HCT116 (cell line): ENCODE results near the gene SULT6B1. TPM values are rescaled to one million over a fixed set of nuclear protein-coding genes. Genes with fewer than 3 reads are reported as not detected.

Experiments used
- ATAC-seq: fragments of 200-7000 bp; cut with Tn5 transposase; 2 replicates; pipeline ENCODE4 v1.9.1; 2020; ENCODE audit warnings: mild to moderate bottlenecking, moderate library complexity
- BruUV-seq: library from RNA; stranded (reverse); fragments of 400-500 nt; replicated peaks from 2 replicates; lab custom pipeline; 2021; lab: Mats Ljungman, UMichigan
- CTCF ChIA-PET: fragments of 300-600 bp; sonication (Branson Sonifier 250); formaldehyde crosslinking; loops from one replicate; lab custom pipeline; 2021; ENCODE audit warnings: antibody characterized with exemption; lab: Charles Lee
- POLR2A ChIA-PET: fragments of 300-600, 350-600 bp; sonication (Branson Sonifier 250); formaldehyde crosslinking; loops from one replicate; lab custom pipeline; 2021; ENCODE audit warnings: antibody characterized with exemption; lab: Charles Lee
- RAD21 ChIA-PET, 2 experiments: fragments of 300-600 bp; sonication (Branson Sonifier 250); formaldehyde crosslinking; loops; one replicate each; lab custom pipeline; 2023; ENCODE audit warnings: low total read pairs in 2 of 2; ENCODE audit not compliant: uncharacterized antibody in 2 of 2, unreplicated experiment in 2 of 2, low non-redundant PET in 1 of 2; lab: Charles Lee
- DNase-seq: peaks from one replicate; pipeline ENCODE4 v3.0.0-alpha.2; 2010; ENCODE audit warnings: low read depth, low spot score
- H2AFZ ChIP-seq: fragments of 200-600 bp; shearing (Covaris generic), sonication (generic); 2 replicates; pipeline ENCODE4 v1.6.1; 2017; ENCODE audit warnings: low read depth, mixed run types, mixed read lengths, antibody characterized with exemption, low read length; ENCODE audit not compliant: poor library complexity, severe bottlenecking
- H3K27ac ChIP-seq: 2 replicates; pipeline ENCODE4 v1.5.1; 2012; ENCODE audit warnings: low read depth, low read length
- H3K27me3 ChIP-seq: fragments of 200-600 bp; sonication (generic); 2 replicates; pipeline ENCODE4 v1.6.1; 2016; ENCODE audit warnings: mixed run types, low read length, mixed read lengths; ENCODE audit not compliant: insufficient read depth
- H3K36me3 ChIP-seq, 2 experiments: fragments of 200-500 bp in 1 of 2; fragments of 200-600 bp in 1 of 2; sonication (Bioruptor generic) in 1 of 2; sonication (generic) in 1 of 2; 2 replicates each; pipeline versions ENCODE4 v1.5.1 to v1.6.1; 2014 to 2016; ENCODE audit warnings: low read length in 2 of 2, inconsistent platforms in 1 of 2, mixed read lengths in 1 of 2, mixed run types in 1 of 2; ENCODE audit not compliant: insufficient read depth in 2 of 2, control insufficient read depth in 1 of 2
- H3K4me1 ChIP-seq, 2 experiments: fragments of 200-600 bp in 1 of 2; sonication (generic) in 1 of 2; 2 replicates each; pipeline versions ENCODE4 v1.5.1 to v1.6.1; 2012 to 2017; ENCODE audit warnings: low read length in 2 of 2, inconsistent platforms in 1 of 2, mild to moderate bottlenecking in 1 of 2, mixed read lengths in 1 of 2, mixed run types in 1 of 2, moderate library complexity in 1 of 2; ENCODE audit not compliant: insufficient read depth in 2 of 2, control insufficient read depth in 1 of 2
- H3K4me2 ChIP-seq: fragments of 200-600 bp; sonication (generic); 2 replicates; pipeline ENCODE4 v1.6.1; 2017; ENCODE audit warnings: mixed run types, low read length, mixed read lengths
- H3K4me3 ChIP-seq, 2 experiments: fragments of 200-600 bp in 1 of 2; sonication (generic) in 1 of 2; replicated peaks in 1 of 2; 2 replicates each; pipeline ENCODE4 v1.5.1; 2011 to 2016; ENCODE audit warnings: low read length in 2 of 2, control low read depth in 1 of 2, low read depth in 1 of 2, mild to moderate bottlenecking in 1 of 2, mixed read lengths in 1 of 2, mixed run types in 1 of 2
- H3K79me2 ChIP-seq: fragments of 200-600 bp; sonication (generic); 2 replicates; pipeline ENCODE4 v1.6.1; 2017; ENCODE audit warnings: mild to moderate bottlenecking, mixed run types, low read length, moderate library complexity, mixed read lengths; ENCODE audit not compliant: insufficient read depth
- H3K9ac ChIP-seq: fragments of 200-600 bp; sonication (generic); 2 replicates; pipeline ENCODE4 v1.6.1; 2016; ENCODE audit warnings: low read length, mixed read lengths
- H3K9me2 ChIP-seq: fragments of 200-600 bp; sonication (generic), shearing (Covaris generic); 2 replicates; pipeline ENCODE4 v1.6.1; 2017; ENCODE audit warnings: mixed run types, mild to moderate bottlenecking, moderate library complexity; ENCODE audit not compliant: insufficient read depth
- H3K9me3 ChIP-seq, 2 experiments: fragments of 200-500 bp in 1 of 2; fragments of 200-600 bp in 1 of 2; sonication (Bioruptor generic) in 1 of 2; sonication (generic) in 1 of 2; 2 replicates each; pipeline ENCODE4 v1.6.1; 2014 to 2017; ENCODE audit warnings: low read length in 2 of 2, mixed read lengths in 2 of 2, inconsistent platforms in 1 of 2, low read depth in 1 of 2, mild to moderate bottlenecking in 1 of 2, mixed run types in 1 of 2, moderate library complexity in 1 of 2; ENCODE audit not compliant: control insufficient read depth in 1 of 2, insufficient read depth in 1 of 2
- H4K20me1 ChIP-seq: fragments of 200-600 bp; sonication (generic), shearing (Covaris generic); 2 replicates; pipeline ENCODE4 v1.6.1; 2017; ENCODE audit warnings: mixed run types, mild to moderate bottlenecking, moderate library complexity; ENCODE audit not compliant: insufficient read depth
- CEBPB ChIP-seq: IDR thresholded peaks from 2 replicates; pipeline ENCODE4 v1.6.1; 2012; ENCODE audit warnings: low read depth
- ELF1 ChIP-seq: IDR thresholded peaks from 2 replicates; pipeline ENCODE4 v1.6.1; 2012; ENCODE audit warnings: low read depth, borderline replicate concordance
- EZH2 ChIP-seq: fragments of 200-600 bp; sonication (generic); IDR thresholded peaks from 2 replicates; pipeline ENCODE4 v1.6.1; 2017; ENCODE audit warnings: antibody characterized with exemption, mixed run types
- JUND ChIP-seq: IDR thresholded peaks from 2 replicates; pipeline ENCODE4 v1.6.1; 2012
- POLR2AphosphoS5 ChIP-seq: IDR thresholded peaks from 2 replicates; pipeline ENCODE4 v1.6.1; 2011; ENCODE audit warnings: mild to moderate bottlenecking, low read depth, low read length, moderate library complexity
- RAD21 ChIP-seq: IDR thresholded peaks from 2 replicates; pipeline ENCODE4 v1.6.1; 2012; ENCODE audit warnings: low read depth, mild to moderate bottlenecking
- SP1 ChIP-seq: IDR thresholded peaks from 2 replicates; pipeline ENCODE4 v1.6.1; 2012; ENCODE audit warnings: low read depth
- TCF7L2 ChIP-seq: IDR thresholded peaks from 2 replicates; pipeline ENCODE4 v1.7.0; 2011; ENCODE audit warnings: borderline replicate concordance, inconsistent platforms; ENCODE audit not compliant: insufficient read depth, insufficient read length; ENCODE audit errors: extremely low read depth
- ZBTB33 ChIP-seq: IDR thresholded peaks from 2 replicates; pipeline ENCODE4 v1.6.1; 2011; ENCODE audit warnings: mild to moderate bottlenecking, low read length, moderate library complexity; ENCODE audit not compliant: insufficient replicate concordance; ENCODE audit errors: extremely low read depth
- ZFX ChIP-seq: fragments of 450-650 bp; IDR thresholded peaks from 2 replicates; pipeline ENCODE4 v1.6.1; 2017
- ZNF274 ChIP-seq: fragments of 200-500 bp; sonication (Bioruptor generic); IDR thresholded peaks from 2 replicates; pipeline ENCODE4 v1.6.1; 2014; ENCODE audit warnings: mild to moderate bottlenecking, low read depth, low read length, inconsistent platforms
- intact Hi-C: fragments of 100-400 bp; cut with micrococcal nuclease; formaldehyde crosslinking; loops from 2 replicates; pipeline ENCODE4 v1.10.0; 2022
- total RNA-seq: library from RNA; stranded (reverse); gene quantifications from one replicate; pipeline ENCODE4 v1.2.1, GENCODE V29; 2021; ENCODE audit not compliant: unreplicated experiment

The SULT6B1 gene
- total RNA-seq, 1 experiment from 2014 or later = not detected

DNA sequence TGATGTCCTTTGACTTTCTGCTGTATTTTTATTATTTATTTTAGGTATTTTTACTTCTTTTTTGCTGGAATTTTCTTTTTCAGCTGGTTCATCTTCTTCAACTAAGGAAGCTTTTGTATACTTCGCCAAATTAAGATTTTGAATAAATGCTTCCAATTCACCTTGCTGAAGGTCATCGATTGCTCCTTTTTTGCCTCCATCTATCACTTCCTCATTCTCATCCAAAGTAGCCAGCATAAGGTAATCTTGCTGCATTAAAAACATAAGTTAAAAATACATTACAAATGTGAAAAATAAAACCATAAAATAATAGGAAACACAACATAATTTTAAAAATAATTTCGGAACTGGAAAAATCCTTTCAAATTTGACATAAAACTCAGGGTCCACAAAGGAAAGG, 40.3 kb upstream of the SULT6B1 start:
- CTCF ChIA-PET = interaction anchor here (0.6 kb wide), 1 partner anchor 38 kb away, joined by 3 read pairs; no protein-coding TSS in a partner anchor
- H3K9me2 ChIP-seq = no peaks in the 10 kb centered on the region
- H3K27ac ChIP-seq = no peak overlapping the region
- POLR2A ChIA-PET = no interaction called here
- RAD21 ChIA-PET = no interaction called here
- no peaks in the 10 kb centered on the region for H3K27me3 ChIP-seq
- peaks cover 14 to 23% of the 10 kb centered on the region in 2 experiments for H3K4me1 ChIP-seq
- no peak overlapping the region for H3K4me3 ChIP-seq
- no peak overlapping the region for H3K9ac ChIP-seq
- intact Hi-C loops = loop anchor here (2.0 kb wide), 1 partner anchor 16 kb away; no protein-coding TSS in a partner anchor
- peaks cover 93% of the 10 kb centered on the region for H3K79me2 ChIP-seq
- BruUV-seq = no TSS peak
- peaks cover 19 to 26% of the 10 kb centered on the region in 2 experiments; a peak in 3 of 4 replicates for H3K36me3 ChIP-seq
- ATAC-seq (no peak), DNase-seq (no peak)
- H4K20me1 ChIP-seq = peaks cover 10% of the 10 kb centered on the region; the same call in 1 of the 2 replicates
- TF ChIP-seq EZH2 (no peak), CEBPB (no peak), ZFX (no peak), ZBTB33 (no peak), TCF7L2 (no peak)
- no peak overlapping the region for H3K4me2 ChIP-seq
- no peak overlapping the region for H2AFZ ChIP-seq
- no peaks in the 10 kb centered on the region for H3K9me3 ChIP-seq

GRCh38 chr2:37226863-37227262, 38.4 kb upstream of the SULT6B1 start:
- Histone ChIP-seq H3K36me3 (peaks cover 32 to 36% of the 10 kb centered on the region in 2 experiments; a peak in 3 of 4 replicates), H3K27me3 (no peaks in the 10 kb centered on the region), H3K4me3 (no peak overlapping the region), H3K79me2 (peaks cover 91% of the 10 kb centered on the region), H3K4me2 (no peak overlapping the region), H3K9me3 (no peaks in the 10 kb centered on the region), H3K9ac (no peak overlapping the region), H3K27ac (no peak overlapping the region), H3K9me2 (no peaks in the 10 kb centered on the region), H2AFZ (no peak overlapping the region), H4K20me1 (peaks cover 15% of the 10 kb centered on the region; the same call in 1 of the 2 replicates), H3K4me1 (peaks cover 6 to 13% of the 10 kb centered on the region in 2 experiments; a peak in 3 of 4 replicates)
- no TSS peak for BruUV-seq
- no peak for TF ChIP-seq RAD21
- no peak for TF ChIP-seq ZBTB33
- no peak for TF ChIP-seq TCF7L2
- no peak for TF ChIP-seq SP1
- TF ChIP-seq ZNF274 = no peak
- TF ChIP-seq JUND = no peak
- TF ChIP-seq ELF1 = no peak
- TF ChIP-seq POLR2AphosphoS5 = no peak
- ATAC-seq (no peak), DNase-seq (no peak)
- POLR2A ChIA-PET = no interaction called here
- CTCF ChIA-PET = no interaction called here
- intact Hi-C loops = no loop called here
- RAD21 ChIA-PET = no interaction called here
